ENCODE measurements around the gene TCF20.

Gene TCF20

DNA sequence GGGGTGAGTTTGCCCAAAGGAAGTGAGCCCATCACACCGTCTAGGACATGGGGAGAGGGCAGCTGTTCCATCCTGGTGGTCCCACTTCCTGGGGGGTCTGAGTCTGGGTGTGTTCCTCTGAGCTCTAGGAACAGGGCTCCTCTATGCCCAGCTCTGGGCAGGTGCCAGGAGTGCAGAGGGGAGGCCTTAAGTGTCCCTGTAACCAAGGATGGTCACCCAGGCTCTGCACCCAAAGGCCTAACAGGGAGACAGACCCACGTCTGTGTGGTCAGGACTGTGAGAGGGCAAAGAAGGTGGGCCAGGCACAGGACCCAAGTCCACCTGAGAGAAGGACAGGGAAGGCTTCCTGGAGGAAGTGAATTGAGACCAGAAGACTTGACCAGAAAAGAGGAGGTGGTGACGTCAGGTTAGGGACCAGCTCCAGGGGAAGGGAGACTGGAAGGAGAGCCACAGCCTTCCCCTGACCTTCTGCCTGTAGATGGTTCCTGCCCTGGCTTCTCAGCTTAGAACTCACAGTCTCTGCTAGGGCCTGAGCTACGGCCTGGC lies 11.3 kb upstream of the TCF20 start:
- no peak for DNase-seq

GRCh38 chr22:42281284-42281683 lies 10.8 kb upstream of the TCF20 start:
- DNase-seq = no peak

GRCh38 chr22:42280836-42281235 lies 10.4 kb upstream of the TCF20 start:
- no peak for DNase-seq

GRCh38 chr22:42280140-42280539 lies 9.7 kb upstream of the TCF20 start:
- DNase-seq = no peak

- DNase-seq = no peak
Measured at GRCh38 chr22:42279425-42280020, 9.1 kb upstream of the TCF20 start.

GRCh38 chr22:42277988-42278776 lies 7.7 kb upstream of the TCF20 start:
- no peak for DNase-seq

DNA sequence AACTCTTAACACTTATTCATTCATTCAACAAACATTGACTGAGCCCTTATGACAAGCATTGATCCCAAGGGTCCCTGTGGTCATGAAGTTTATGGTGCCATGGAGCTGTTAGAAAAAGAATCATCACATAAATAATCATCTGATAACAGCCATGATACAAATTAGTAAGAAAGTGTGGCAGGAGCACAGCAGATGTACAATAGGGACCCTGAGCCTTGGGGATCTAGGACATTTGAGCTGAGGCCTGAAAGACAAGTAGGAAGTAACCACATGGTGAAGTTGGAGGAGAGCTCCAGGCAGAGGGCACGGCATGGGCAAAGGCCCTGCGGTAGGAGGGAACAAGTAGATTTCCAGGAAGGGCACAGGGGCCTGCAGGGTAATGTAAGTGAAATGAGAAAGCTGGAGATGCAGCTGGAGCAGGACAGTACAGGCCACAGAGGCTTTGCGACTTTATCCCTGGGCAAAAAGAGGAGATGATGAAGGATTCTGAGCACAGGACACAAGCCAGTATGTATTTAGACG lies 6.8 kb upstream of the TCF20 start:
- DNase-seq = no peak

DNA sequence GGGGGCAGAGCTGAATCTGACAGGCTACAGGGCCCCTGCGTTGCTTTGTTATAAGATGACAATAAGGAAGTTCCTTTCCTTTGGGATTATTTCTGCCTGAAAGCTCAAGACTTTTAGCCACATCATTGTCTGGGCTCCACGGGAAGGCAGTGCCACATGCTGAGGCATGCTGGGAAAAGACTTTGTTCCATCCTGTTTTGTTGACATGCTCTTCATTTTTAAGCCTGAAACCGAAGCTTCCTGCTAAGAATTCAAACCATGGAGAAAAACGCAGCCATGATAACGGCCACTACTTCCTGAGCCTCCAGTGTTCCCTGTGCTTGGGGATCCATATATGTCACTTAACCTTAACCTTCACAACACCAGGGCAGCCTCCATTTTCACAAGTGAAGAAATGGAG lies 5.5 kb upstream of the TCF20 start:
- DNase-seq = no peak

DNA sequence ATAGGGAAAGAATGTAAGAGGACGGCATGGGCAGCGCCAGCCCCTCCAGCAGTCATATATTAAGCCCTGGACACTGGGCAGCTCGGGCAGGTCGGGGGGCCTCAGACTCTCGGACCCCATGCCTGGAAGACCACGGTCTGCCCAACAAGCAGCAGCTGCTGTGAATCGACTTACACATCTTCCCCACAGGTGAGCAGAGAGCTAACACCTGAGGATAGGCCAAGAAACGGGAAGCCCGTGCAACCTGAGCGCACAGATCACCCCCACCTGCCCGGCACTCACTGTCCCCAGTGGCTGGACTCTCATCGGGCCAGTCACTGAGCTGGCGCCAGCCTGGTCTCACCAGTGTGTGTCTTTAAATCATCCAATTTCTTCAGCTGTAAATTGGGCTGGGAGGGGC lies 4.7 kb upstream of the TCF20 start:
- DNase-seq = no peak

DNA sequence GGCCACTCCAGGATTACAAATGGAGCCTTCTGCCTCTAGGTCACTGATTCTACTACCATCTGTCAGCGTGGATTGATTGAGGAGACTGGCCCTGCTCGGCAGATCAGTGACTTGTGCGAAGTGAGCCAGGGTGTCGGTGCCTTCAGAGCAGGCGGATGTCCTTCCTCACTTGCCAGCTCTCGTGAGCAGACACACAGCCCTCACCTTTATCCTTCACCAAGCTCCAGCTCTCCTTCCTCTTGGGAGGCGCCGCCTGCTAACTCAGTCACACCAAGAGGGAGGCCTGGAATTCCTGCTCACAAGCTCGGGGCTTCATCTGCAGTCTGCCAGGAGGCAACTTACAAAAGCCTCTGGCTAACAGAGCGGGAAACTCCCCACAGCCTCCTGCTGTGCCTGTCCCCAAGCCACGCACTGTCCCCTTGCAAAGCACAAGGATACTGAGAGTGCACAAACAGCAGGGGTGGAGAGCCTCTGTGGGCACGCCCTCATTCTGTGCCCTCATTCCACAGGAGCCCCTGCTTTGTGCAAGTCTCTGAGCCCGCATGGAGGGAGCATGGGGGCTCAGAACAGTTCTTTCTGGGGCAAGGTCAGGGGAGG lies 3.5 kb upstream of the TCF20 start:
- no peak for DNase-seq

DNA sequence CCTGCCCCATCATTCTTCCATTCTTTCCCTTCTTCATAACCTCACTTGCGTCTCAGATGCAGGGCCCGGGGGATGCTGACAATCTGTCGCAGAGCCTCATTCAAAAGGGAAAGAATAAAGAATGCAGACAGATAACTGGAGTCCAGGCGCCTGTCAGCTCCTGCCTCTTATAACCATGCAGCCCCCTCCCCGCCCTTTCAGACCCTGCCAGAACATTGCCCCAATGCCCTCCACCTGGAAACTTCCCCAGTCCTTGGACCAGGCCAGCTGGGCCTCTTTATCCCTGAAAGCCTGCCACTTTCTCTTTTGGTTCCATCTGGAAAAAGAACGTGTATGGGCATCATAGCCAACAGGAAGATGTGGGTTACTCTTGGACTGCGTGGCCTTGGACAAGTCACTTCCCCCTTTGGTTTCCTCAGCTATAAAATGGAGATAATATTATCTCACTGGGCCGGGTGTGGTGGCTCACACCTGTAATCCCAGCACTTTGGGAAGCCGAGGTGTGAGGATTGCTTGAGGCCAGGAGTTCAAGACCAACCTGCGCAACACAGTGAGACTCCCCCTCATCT lies 2.1 kb upstream of the TCF20 start:
- DNase-seq = no peak

- DNase-seq = no peak
Measured at GRCh38 chr22:42271906-42272305, 1.5 kb upstream of the TCF20 start.

DNA sequence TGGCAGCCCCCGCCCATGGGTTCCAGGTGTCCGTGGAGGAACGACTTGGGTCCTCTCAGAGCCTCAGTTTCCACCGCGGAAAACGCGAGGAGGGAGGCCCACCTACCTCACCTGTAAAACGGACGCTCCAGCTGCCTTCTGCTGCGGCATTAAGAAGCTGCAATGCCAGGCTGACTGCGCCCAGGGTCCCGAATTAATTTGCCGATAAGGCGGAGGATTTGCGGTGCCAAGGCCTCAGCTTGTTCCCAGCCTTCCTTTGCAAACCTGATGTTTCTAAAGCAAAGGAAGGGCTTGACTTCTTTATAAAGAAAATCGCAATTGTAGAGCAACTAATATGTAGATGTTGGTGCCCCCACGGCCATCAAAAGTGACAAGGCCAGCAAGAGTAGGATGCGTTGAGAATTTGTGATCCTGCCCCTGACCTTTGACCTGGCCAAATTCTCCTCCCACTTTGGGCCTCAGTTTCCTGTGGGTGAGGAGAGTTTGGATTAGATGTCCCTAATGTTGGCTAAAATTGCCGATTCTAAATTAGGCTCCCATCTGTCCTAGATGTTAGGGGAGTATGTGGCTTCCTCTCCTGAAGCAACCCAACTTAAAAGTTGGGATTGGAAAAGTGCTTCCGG lies 849 bp upstream of the TCF20 start:
- DNase-seq = no peak

- DNase-seq = no peak
Measured at GRCh38 chr22:42270176-42270509, 310 bp downstream of the TCF20 start.

GRCh38 chr22:42269432-42270175 lies 849 bp downstream of the TCF20 start:
- no peak for DNase-seq

DNA sequence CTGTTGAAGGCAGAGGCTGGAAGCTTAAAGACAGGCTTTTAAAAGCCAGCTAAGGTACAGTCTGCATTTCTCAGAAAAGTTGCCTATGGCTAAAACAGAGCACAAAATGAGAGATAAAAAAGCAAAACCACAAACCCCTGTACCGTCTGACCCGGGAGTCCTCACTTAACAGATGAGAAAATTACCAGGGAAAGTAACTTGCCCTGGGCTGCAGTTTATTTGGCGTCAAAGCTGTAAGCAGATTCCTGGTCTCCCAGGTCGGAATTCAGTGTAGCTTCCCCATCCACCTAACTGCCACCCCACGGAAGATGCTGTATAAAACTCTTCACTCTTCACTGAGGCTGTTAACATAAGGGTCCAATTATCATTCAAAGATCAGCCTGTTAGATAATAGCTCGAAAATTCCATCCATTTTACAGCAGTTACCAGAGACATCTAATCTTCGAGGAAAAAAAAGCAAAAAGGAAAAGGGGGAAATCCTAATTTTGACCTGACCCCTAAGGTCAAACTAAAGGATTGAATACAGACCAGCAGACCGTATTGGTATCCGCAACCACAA lies 1.5 kb downstream of the TCF20 start:
- no peak for DNase-seq

- no peak for DNase-seq
Measured at GRCh38 chr22:42265321-42265720, 5.1 kb downstream of the TCF20 start.

GRCh38 chr22:42263944-42264343 lies 6.5 kb downstream of the TCF20 start:
- DNase-seq = no peak

DNA sequence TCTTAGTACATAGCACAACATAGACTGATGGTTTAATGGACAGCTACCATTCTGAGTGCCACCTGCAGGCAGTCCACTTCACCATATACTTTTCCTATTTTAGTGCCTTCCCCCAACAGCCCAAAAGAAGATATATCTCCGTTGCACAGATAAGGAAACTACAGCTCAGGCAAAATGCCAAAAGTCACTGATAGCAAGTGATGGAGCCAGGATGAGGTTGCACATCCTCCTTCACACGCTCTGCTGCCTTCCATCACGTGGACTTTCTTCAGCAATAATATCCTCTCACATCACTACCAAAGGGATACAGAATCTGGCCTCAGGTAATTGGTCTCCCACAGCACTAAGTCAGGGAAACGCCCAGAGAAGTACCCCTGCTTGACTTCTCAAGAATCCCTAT lies 7.5 kb downstream of the TCF20 start:
- DNase-seq = no peak

DNA sequence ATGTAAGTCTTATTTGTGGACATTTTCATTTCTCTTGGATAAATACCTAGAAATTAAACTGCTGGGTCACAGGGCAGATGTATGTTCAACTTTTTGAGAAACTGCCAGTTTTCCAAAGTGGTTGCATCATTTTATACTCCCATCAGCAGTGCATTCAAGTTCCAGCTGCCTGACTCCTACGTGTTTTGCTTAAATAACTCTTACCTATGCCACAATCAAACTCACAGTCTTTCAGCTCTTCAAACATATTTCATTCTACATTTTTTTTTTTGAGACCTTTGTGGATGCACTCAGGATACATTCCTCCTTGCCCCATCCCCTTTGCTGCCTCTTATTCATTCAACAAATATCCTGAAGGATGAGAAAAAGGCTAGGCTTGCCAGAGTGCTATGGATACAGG lies 9.2 kb downstream of the TCF20 start:
- no peak for DNase-seq

GRCh38 chr22:42258126-42258525 lies 12.3 kb downstream of the TCF20 start:
- DNase-seq = no peak

DNA sequence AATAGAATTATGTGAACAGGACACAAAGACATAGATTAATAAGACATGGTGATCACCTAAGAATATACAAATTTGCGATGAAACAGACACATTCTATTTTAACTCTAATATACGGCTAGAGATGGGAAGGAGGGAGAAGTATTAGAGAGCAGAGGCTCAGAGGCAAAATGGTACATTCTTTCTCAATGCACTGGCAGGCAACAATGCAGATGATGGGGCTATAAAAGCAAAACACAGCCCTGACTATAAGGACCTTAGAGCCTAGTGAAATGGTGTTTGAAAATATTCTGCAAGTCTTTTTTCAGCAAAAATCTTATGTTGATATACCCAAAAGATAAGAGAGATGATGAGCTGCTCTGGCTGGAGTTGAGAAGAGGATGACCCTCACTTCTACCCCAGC lies 13.1 kb downstream of the TCF20 start:
- no peak for DNase-seq

Measured in bone marrow (tissue), 2 donors.